ENCODE measurements around the gene DPP4. TPM values are rescaled to one million over a fixed set of nuclear protein-coding genes. Genes with fewer than 3 reads are reported as not detected.

DPP4 gene
- total RNA-seq, 1 experiment from 2014 or later: 2.8 TPM

GRCh38 chr2:162067596-162067995 lies 6.4 kb downstream of the DPP4 start:
- no peaks in the 10 kb centered on the region for H3K79me2 ChIP-seq (ENCODE audit: insufficient read depth, low read length)
- TF ChIP-seq CTCF (conservative IDR thresholded peaks at IDR 0.05): no peak
- H3K9me3 ChIP-seq (ENCODE audit: control insufficient read depth, low read depth, low read length): no peaks in the 10 kb centered on the region
- WGBS (ENCODE audit: extremely low coverage, insufficient read length, low lambda C conversion rate): no CpG with 5 or more reads among the region's 1 CpG
- H3K14ac ChIP-seq (ENCODE audit: insufficient read depth, low read length): no peak overlapping the region
- Mint-ChIP-seq H3K36me3 (ENCODE audit: insufficient read depth in 1 of 3, low read depth in 3 of 3) (peaks cover 0 to 4% (median 4%) of the 10 kb centered on the region in 3 experiments; a peak in 4 of 7 replicates), H3K4me1 (peaks cover 16 to 21% of the 10 kb centered on the region in 2 experiments), H3K9me3 (peaks cover 0 to under 1% of the 10 kb centered on the region in 2 experiments; a peak in 2 of 5 replicates), H3K27me3 (ENCODE audit: low read depth) (peaks cover 18% of the 10 kb centered on the region), H3K27ac (no peak overlapping the region), H3K4me3 (no peak overlapping the region)
- no peak overlapping the region for H3K18ac ChIP-seq (ENCODE audit: insufficient read length, low read depth, low read length)
- H4K8ac ChIP-seq (replicated peaks; ENCODE audit: insufficient read length, low read depth, low read length): no peak overlapping the region
- no peaks in the 10 kb centered on the region; the same call in 1 of the 2 replicates for H3K27me3 ChIP-seq (ENCODE audit: insufficient read depth, low read length)
- H4K20me1 ChIP-seq (ENCODE audit: control insufficient read depth, insufficient read depth, insufficient read length): no peaks in the 10 kb centered on the region
- no peak overlapping the region for H2BK12ac ChIP-seq (ENCODE audit: insufficient read length, low read depth, low read length)
- no peak overlapping the region for H3K27ac ChIP-seq (ENCODE audit: insufficient read length, low read depth, low read length)
- H2BK5ac ChIP-seq (ENCODE audit: insufficient read length, low read length): no peak overlapping the region
- no peak overlapping the region for H2BK20ac ChIP-seq (ENCODE audit: low read depth, low read length, poor library complexity, severe bottlenecking)
- H3K79me1 ChIP-seq (ENCODE audit: insufficient read depth, low read depth, low read length, poor library complexity, severe bottlenecking): no peaks in the 10 kb centered on the region
- H2BK120ac ChIP-seq (ENCODE audit: low read depth, low read length, poor library complexity, severe bottlenecking): no peak overlapping the region
- no peak overlapping the region for H4K91ac ChIP-seq (ENCODE audit: insufficient read length, low read depth, low read length)
- H3K4ac ChIP-seq (ENCODE audit: low read depth, low read length): no peak overlapping the region
- no peak overlapping the region for H3K9ac ChIP-seq (ENCODE audit: extremely low read depth, insufficient read length, low read length)
- H3K56ac ChIP-seq (ENCODE audit: insufficient read length, low read depth, low read length): no peak overlapping the region
- H3K23ac ChIP-seq (ENCODE audit: insufficient read length, low read depth, low read length): no peak overlapping the region
- no peak overlapping the region for H2AFZ ChIP-seq (ENCODE audit: low read length)
- no peaks in the 10 kb centered on the region for H3K23me2 ChIP-seq (ENCODE audit: insufficient read length, low read depth, low read length, poor library complexity, severe bottlenecking)
- no peak overlapping the region for H3T11ph ChIP-seq (ENCODE audit: low read length)
- no peak for DNase-seq
- no peak overlapping the region for H2BK15ac ChIP-seq (ENCODE audit: low read depth, low read length)
- H2AK5ac ChIP-seq (ENCODE audit: insufficient read length, low read length): no peak overlapping the region
- H3K4me1 ChIP-seq (ENCODE audit: insufficient read depth, low read length): peaks cover 2% of the 10 kb centered on the region; the same call in 1 of the 2 replicates
- no peak overlapping the region for H3K4me2 ChIP-seq (ENCODE audit: insufficient read depth, insufficient read length, low read length)
- H4K5ac ChIP-seq (ENCODE audit: insufficient read length, low read depth, low read length): no peak overlapping the region

Measured in H9 (cell line).